SK-N-SH (cell line): ENCODE results near the gene ARHGAP10. TPM values are rescaled to one million over a fixed set of nuclear protein-coding genes. Genes with fewer than 3 reads are reported as not detected.
"Not testable (repeated sequence)": the region's sequence is repeated elsewhere in the genome, so short reads cannot be mapped to it uniquely, and the experiment has no call there.

Experiments used
- CTCF ChIA-PET: fragments of 300-600, 350-600 bp; formaldehyde crosslinking; extraction: SDS; loops from one replicate; lab custom pipeline; 2021; lab: Yijun Ruan, JAX
- POLR2A ChIA-PET: fragments of 350-600 bp; sonication (Branson Sonifier 250); formaldehyde crosslinking; extraction: SDS; loops from one replicate; lab custom pipeline; 2020; ENCODE audit warnings: antibody characterized with exemption, inconsistent platforms; lab: Yijun Ruan, JAX
- DNase-seq: peaks from one replicate; pipeline ENCODE4 v3.0.0; 2012
- H2AFZ ChIP-seq: fragments of 200-600 bp; sonication (generic); 2 replicates; pipeline ENCODE4 v1.8.1; 2016; ENCODE audit warnings: antibody characterized with exemption, mild to moderate bottlenecking, low read depth
- H3F3A ChIP-seq: fragments of 200-600 bp; sonication (generic); replicated peaks from 2 replicates; pipeline ENCODE3; 2016; ENCODE audit warnings: antibody characterized with exemption, mild to moderate bottlenecking; ENCODE audit not compliant: insufficient read depth
- H3K27ac ChIP-seq, 2 experiments: fragments of 200-500 bp in 1 of 2; fragments of 200-600 bp in 1 of 2; sonication (Bioruptor generic) in 1 of 2; sonication (generic), shearing (Covaris generic) in 1 of 2; 2 replicates each; pipeline versions ENCODE4 v1.5.1 to v1.6.1; 2014 to 2016; ENCODE audit warnings: low read depth in 2 of 2, inconsistent platforms in 1 of 2, low read length in 1 of 2, mild to moderate bottlenecking in 1 of 2, mixed read lengths in 1 of 2
- H3K27me3 ChIP-seq: fragments of 200-600 bp; sonication (generic), shearing (Covaris generic); 2 replicates; pipeline ENCODE4 v1.6.1; 2016; ENCODE audit warnings: mixed run types; ENCODE audit not compliant: insufficient read depth
- H3K36me3 ChIP-seq, 2 experiments: fragments of 200-500 bp in 1 of 2; fragments of 200-600 bp in 1 of 2; sonication (Bioruptor generic) in 1 of 2; sonication (generic) in 1 of 2; replicated peaks in 1 of 2; 2 replicates each; pipeline versions ENCODE3 to v1.5.1; 2014 to 2016; ENCODE audit warnings: low read length in 1 of 2, mild to moderate bottlenecking in 1 of 2; ENCODE audit not compliant: insufficient read depth in 2 of 2, control insufficient read depth in 1 of 2
- H3K4me1 ChIP-seq, 2 experiments: fragments of 200-500 bp in 1 of 2; fragments of 200-600 bp in 1 of 2; sonication (Bioruptor generic) in 1 of 2; sonication (generic), shearing (Covaris generic) in 1 of 2; 2 replicates each; pipeline versions ENCODE4 v1.5.1 to v1.6.1; 2014 to 2016; ENCODE audit warnings: low read depth in 1 of 2, low read length in 1 of 2, mixed run types in 1 of 2; ENCODE audit not compliant: insufficient read depth in 2 of 2, control insufficient read depth in 1 of 2
- H3K4me2 ChIP-seq: fragments of 200-600 bp; sonication (generic), shearing (Covaris generic); 2 replicates; pipeline ENCODE4 v1.6.1; 2017; ENCODE audit warnings: mixed run types
- H3K4me3 ChIP-seq, 2 experiments: fragments of 200-500 bp in 1 of 2; fragments of 200-600 bp in 1 of 2; sonication (Bioruptor generic) in 1 of 2; sonication (generic), shearing (Covaris generic) in 1 of 2; 2 replicates each; pipeline versions ENCODE4 v1.5.1 to v1.8.1; 2014 to 2016; ENCODE audit warnings: low read depth in 2 of 2, inconsistent platforms in 1 of 2, low read length in 1 of 2, mild to moderate bottlenecking in 1 of 2, mixed read lengths in 1 of 2, moderate library complexity in 1 of 2
- H3K79me2 ChIP-seq: fragments of 200-600 bp; sonication (generic); 2 replicates; pipeline ENCODE4 v1.8.1; 2017; ENCODE audit warnings: mild to moderate bottlenecking; ENCODE audit not compliant: insufficient read depth
- H3K9ac ChIP-seq: fragments of 200-600 bp; sonication (generic); 2 replicates; pipeline ENCODE4 v1.6.1; 2017; ENCODE audit warnings: mixed run types
- H3K9me2 ChIP-seq: fragments of 200-600 bp; sonication (generic); 2 replicates; pipeline ENCODE4 v1.6.1; 2017; ENCODE audit warnings: mixed run types
- H3K9me3 ChIP-seq: fragments of 200-600 bp; sonication (generic); 2 replicates; pipeline ENCODE4 v1.6.1; 2017; ENCODE audit warnings: mixed run types, mild to moderate bottlenecking, moderate library complexity
- H4K20me1 ChIP-seq: fragments of 200-600 bp; sonication (generic); 2 replicates; pipeline ENCODE4 v1.6.1; 2017; ENCODE audit warnings: mild to moderate bottlenecking, mixed run types; ENCODE audit not compliant: insufficient read depth
- CHD2 ChIP-seq: fragments of 150-350 bp; IDR thresholded peaks from 2 replicates; pipeline ENCODE4 v1.6.1; 2018; ENCODE audit warnings: low read length; ENCODE audit not compliant: partially characterized antibody
- ELF1 ChIP-seq: IDR thresholded peaks from 2 replicates; pipeline ENCODE4 v1.4.0; 2012
- EZH2phosphoT487 ChIP-seq: fragments of 200-600 bp; sonication (generic); IDR thresholded peaks from 2 replicates; pipeline ENCODE4 v1.6.1; 2017; ENCODE audit warnings: low read depth, mixed run types, mild to moderate bottlenecking, antibody characterized with exemption, moderate library complexity, borderline replicate concordance
- FOXJ3 ChIP-seq: sonication (generic); formaldehyde crosslinking; IDR thresholded peaks from 2 replicates; pipeline ENCODE4 v1.5.1; 2020; ENCODE audit warnings: mild to moderate bottlenecking, missing genetic modification reagents
- FOXM1 ChIP-seq: IDR thresholded peaks from 2 replicates; pipeline ENCODE4 v1.4.0; 2012; ENCODE audit warnings: low read depth, mild to moderate bottlenecking
- NFIC ChIP-seq: IDR thresholded peaks from 2 replicates; pipeline ENCODE4 v1.4.0; 2012; ENCODE audit warnings: borderline replicate concordance
- RFX5 ChIP-seq: IDR thresholded peaks from 2 replicates; pipeline ENCODE4 v1.6.1; 2012; ENCODE audit warnings: mild to moderate bottlenecking, improper control_type of control experiment, low read length
- SIN3A ChIP-seq: IDR thresholded peaks from 2 replicates; pipeline ENCODE4 v1.6.1; 2012; ENCODE audit warnings: low read depth, mild to moderate bottlenecking, low read length, moderate library complexity, borderline replicate concordance
- TAF1 ChIP-seq: IDR thresholded peaks from 2 replicates; pipeline ENCODE4 v1.6.1; 2012; ENCODE audit warnings: low read depth, mild to moderate bottlenecking, low read length, moderate library complexity, borderline replicate concordance
- TCF12 ChIP-seq: IDR thresholded peaks from 2 replicates; pipeline ENCODE4 v1.4.0; 2012
- WGBS: methylation state at CpG from one replicate; pipeline ENCODE4 v1.1.6; 2017; ENCODE audit warnings: low lambda C conversion rate; 5-methylcytosine and 5-hydroxymethylcytosine counted together
- polyA plus RNA-seq, 3 experiments: library from polyadenylated mRNA; depleted of rRNA; stranded (reverse); fragments of >200 nt; gene quantifications; 2 replicates each; pipeline ENCODE4 v1.2.3, GENCODE V29; 2012
- TF ChIP-seq, protein P1 (sequence below): fragments of 150-350 bp; IDR thresholded peaks from 2 replicates; pipeline ENCODE4 v1.6.1; 2017; ENCODE audit warnings: antibody characterized with exemption, low read length, low read depth, borderline replicate concordance
- TF ChIP-seq, protein P2 (sequence below): fragments of 200-600 bp; sonication (generic); IDR thresholded peaks from 2 replicates; pipeline ENCODE4 v1.6.1; 2017; ENCODE audit warnings: antibody characterized with exemption, mild to moderate bottlenecking, moderate library complexity
- TF ChIP-seq, protein P3 (sequence below): IDR thresholded peaks from 2 replicates; pipeline ENCODE4 v1.6.1; 2012; ENCODE audit warnings: mild to moderate bottlenecking, low read depth, low read length, moderate library complexity
- TF ChIP-seq, protein P4 (sequence below): IDR thresholded peaks from 2 replicates; pipeline ENCODE4 v1.4.0; 2012; ENCODE audit warnings: low read depth, borderline replicate concordance
- TF ChIP-seq, protein P5 (sequence below): IDR thresholded peaks from 2 replicates; pipeline ENCODE4 v1.4.0; 2012; ENCODE audit warnings: low read depth, borderline replicate concordance

Gene ARHGAP10
- polyA plus RNA-seq, 1 of the 3 experiments (the other 2 are of a cell fraction), result 15.1 TPM

DNA sequence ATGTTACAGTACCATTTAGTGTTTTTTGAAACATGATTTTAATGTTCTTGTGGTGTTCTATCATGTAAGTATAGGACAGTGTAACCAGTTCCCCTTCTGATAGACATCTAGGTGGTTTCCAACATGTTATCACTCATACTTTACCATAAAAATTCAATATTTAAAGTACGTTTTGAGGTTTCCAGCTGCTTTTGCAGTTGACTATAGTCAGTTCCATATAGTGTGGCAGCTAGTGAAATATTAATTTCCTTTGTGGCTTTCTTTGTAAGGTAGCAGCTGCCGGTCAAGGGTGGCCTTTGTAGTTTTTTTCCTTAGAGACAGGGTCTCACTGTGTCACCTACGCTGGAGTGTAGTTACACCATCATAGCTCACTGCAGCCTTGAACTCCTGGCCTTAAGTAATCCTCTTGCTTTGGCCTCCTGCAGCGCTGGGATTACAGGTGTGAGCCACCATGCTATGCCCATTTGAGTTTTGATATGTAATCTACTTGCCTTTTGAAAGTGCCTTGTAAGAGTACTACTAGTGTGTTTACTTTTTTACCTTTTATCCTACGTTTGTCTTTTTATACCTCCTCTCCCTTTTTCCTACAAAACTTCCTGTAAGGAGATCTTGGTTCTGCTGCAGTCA lies 63.0 kb downstream of the ARHGAP10 start (continued):
- TF ChIP-seq, protein P1, sequence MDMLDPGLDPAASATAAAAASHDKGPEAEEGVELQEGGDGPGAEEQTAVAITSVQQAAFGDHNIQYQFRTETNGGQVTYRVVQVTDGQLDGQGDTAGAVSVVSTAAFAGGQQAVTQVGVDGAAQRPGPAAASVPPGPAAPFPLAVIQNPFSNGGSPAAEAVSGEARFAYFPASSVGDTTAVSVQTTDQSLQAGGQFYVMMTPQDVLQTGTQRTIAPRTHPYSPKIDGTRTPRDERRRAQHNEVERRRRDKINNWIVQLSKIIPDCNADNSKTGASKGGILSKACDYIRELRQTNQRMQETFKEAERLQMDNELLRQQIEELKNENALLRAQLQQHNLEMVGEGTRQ, result no peak
- TF ChIP-seq CHD2, result no peak

DNA sequence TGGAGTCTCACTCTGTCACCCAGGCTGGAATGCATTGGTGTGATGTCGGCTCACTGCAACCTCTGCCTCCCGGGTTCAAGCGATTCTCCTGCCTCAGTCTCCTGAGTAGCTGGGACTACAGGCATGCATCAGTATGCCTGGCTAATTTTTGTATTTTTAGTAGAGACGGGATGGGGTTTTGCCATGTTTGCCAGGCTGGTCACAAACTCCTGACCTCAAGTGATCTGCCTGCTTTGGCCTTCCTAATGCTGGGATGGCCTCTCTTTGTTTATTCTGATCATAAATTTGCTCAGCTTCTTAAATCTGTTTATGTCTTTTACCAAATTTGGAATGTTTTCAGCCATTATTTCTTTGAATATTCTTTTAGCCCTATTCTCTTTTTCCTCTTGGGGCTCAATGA lies 67.2 kb downstream of the ARHGAP10 start:
- POLR2A ChIA-PET, H3K9ac ChIP-seq, H2AFZ ChIP-seq: not testable (repeated sequence)

DNA sequence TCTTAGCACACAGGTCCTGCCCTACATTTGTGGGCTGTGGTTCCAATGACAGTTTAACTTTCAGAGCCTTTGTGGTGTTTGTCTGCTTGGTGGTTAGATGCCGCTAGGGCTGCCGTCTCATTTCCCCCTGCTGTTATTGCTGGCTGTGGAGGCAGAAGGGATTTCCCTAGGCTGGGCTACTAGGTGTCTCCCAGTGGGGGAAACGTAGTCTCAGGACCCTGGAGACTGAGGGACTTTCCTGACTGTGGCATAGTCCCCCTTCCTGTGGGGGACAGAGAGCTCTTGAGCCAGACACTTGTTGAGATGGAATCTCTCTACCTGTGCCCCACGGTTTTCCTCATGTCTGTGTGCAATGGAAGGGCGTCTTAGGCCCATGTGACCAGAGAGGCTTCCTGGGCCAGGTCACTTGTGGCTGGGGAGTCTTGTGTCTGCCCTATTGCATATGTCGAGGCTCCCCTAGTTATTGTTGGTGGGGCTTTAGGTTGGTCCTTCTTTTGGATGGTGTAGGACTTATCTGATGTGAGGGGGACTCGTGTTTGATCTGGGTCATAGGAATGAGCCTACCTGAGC lies 68.2 kb downstream of the ARHGAP10 start:
- no peak overlapping the region for H3K4me3 ChIP-seq
- ChIA-PET CTCF (interaction anchor here (1.2 kb wide), 1 partner anchor 67 kb away, joined by 3 read pairs; no protein-coding TSS in a partner anchor), POLR2A (no interaction called here)
- H3K4me2 ChIP-seq, result no peak overlapping the region
- no peak overlapping the region for H3K9ac ChIP-seq
- DNase-seq, result no peak
- no peaks in the 10 kb centered on the region for H3K9me3 ChIP-seq
- peaks cover 0 to 3% of the 10 kb centered on the region in 2 experiments; a peak in 1 of 4 replicates for H3K4me1 ChIP-seq
- peaks cover 9% of the 10 kb centered on the region for H4K20me1 ChIP-seq
- H2AFZ ChIP-seq, result no peak overlapping the region
- WGBS, result 95% methylated on average over 7 of the region's 7 CpGs
- H3K79me2 ChIP-seq, result peaks cover 84% of the 10 kb centered on the region
- peaks cover 4% of the 10 kb centered on the region for H3F3A ChIP-seq
- no peaks in the 10 kb centered on the region for H3K36me3 ChIP-seq
- no peaks in the 10 kb centered on the region for H3K27me3 ChIP-seq
- no peak overlapping the region for H3K27ac ChIP-seq
- H3K9me2 ChIP-seq, result no peaks in the 10 kb centered on the region
- TF ChIP-seq TCF12 (no peak), EZH2phosphoT487 (no peak), FOXJ3 (no peak), RFX5 (no peak), TAF1 (no peak), NFIC (no peak), FOXM1 (no peak), ELF1 (no peak), SIN3A (no peak)
- TF ChIP-seq, protein P2, sequence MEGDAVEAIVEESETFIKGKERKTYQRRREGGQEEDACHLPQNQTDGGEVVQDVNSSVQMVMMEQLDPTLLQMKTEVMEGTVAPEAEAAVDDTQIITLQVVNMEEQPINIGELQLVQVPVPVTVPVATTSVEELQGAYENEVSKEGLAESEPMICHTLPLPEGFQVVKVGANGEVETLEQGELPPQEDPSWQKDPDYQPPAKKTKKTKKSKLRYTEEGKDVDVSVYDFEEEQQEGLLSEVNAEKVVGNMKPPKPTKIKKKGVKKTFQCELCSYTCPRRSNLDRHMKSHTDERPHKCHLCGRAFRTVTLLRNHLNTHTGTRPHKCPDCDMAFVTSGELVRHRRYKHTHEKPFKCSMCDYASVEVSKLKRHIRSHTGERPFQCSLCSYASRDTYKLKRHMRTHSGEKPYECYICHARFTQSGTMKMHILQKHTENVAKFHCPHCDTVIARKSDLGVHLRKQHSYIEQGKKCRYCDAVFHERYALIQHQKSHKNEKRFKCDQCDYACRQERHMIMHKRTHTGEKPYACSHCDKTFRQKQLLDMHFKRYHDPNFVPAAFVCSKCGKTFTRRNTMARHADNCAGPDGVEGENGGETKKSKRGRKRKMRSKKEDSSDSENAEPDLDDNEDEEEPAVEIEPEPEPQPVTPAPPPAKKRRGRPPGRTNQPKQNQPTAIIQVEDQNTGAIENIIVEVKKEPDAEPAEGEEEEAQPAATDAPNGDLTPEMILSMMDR, result no peak
- TF ChIP-seq, protein P3, sequence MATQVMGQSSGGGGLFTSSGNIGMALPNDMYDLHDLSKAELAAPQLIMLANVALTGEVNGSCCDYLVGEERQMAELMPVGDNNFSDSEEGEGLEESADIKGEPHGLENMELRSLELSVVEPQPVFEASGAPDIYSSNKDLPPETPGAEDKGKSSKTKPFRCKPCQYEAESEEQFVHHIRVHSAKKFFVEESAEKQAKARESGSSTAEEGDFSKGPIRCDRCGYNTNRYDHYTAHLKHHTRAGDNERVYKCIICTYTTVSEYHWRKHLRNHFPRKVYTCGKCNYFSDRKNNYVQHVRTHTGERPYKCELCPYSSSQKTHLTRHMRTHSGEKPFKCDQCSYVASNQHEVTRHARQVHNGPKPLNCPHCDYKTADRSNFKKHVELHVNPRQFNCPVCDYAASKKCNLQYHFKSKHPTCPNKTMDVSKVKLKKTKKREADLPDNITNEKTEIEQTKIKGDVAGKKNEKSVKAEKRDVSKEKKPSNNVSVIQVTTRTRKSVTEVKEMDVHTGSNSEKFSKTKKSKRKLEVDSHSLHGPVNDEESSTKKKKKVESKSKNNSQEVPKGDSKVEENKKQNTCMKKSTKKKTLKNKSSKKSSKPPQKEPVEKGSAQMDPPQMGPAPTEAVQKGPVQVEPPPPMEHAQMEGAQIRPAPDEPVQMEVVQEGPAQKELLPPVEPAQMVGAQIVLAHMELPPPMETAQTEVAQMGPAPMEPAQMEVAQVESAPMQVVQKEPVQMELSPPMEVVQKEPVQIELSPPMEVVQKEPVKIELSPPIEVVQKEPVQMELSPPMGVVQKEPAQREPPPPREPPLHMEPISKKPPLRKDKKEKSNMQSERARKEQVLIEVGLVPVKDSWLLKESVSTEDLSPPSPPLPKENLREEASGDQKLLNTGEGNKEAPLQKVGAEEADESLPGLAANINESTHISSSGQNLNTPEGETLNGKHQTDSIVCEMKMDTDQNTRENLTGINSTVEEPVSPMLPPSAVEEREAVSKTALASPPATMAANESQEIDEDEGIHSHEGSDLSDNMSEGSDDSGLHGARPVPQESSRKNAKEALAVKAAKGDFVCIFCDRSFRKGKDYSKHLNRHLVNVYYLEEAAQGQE, result no peak
- TF ChIP-seq, protein P4, sequence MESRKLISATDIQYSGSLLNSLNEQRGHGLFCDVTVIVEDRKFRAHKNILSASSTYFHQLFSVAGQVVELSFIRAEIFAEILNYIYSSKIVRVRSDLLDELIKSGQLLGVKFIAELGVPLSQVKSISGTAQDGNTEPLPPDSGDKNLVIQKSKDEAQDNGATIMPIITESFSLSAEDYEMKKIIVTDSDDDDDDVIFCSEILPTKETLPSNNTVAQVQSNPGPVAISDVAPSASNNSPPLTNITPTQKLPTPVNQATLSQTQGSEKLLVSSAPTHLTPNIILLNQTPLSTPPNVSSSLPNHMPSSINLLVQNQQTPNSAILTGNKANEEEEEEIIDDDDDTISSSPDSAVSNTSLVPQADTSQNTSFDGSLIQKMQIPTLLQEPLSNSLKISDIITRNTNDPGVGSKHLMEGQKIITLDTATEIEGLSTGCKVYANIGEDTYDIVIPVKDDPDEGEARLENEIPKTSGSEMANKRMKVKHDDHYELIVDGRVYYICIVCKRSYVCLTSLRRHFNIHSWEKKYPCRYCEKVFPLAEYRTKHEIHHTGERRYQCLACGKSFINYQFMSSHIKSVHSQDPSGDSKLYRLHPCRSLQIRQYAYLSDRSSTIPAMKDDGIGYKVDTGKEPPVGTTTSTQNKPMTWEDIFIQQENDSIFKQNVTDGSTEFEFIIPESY, result no peak
- TF ChIP-seq, protein P5, sequence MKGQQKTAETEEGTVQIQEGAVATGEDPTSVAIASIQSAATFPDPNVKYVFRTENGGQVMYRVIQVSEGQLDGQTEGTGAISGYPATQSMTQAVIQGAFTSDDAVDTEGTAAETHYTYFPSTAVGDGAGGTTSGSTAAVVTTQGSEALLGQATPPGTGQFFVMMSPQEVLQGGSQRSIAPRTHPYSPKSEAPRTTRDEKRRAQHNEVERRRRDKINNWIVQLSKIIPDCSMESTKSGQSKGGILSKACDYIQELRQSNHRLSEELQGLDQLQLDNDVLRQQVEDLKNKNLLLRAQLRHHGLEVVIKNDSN, result no peak

More for the DNA sequence above, 67.2 kb downstream of the ARHGAP10 start:
- H3K9me3 ChIP-seq, H3K4me2 ChIP-seq, DNase-seq, H3K4me3 ChIP-seq, H3K27ac ChIP-seq, H3K27me3 ChIP-seq, H3K4me1 ChIP-seq, H3F3A ChIP-seq, H4K20me1 ChIP-seq, H3K36me3 ChIP-seq, H3K9me2 ChIP-seq, CTCF ChIA-PET: not testable (repeated sequence)
- 99% methylated on average over 4 of the region's 4 CpGs for WGBS
- peaks cover 84% of the 10 kb centered on the region for H3K79me2 ChIP-seq
